HG03575 (cell line): ENCODE results near the gene DDX6.
"Not testable (repeated sequence)": the region's sequence is repeated elsewhere in the genome, so short reads cannot be mapped to it uniquely, and the experiment has no call there.

Experiments
- ATAC-seq: cut with Tn5 transposase; IDR thresholded peaks from one replicate; pipeline ENCODE4 v1.9.1; 2021; ENCODE audit not compliant: unreplicated experiment, insufficient number of reproducible peaks, low FRiP score; ENCODE audit errors: extremely low read depth

DDX6 gene

GRCh38 chr11:118791111-118791960 is at the start of gene DDX6:
TSS of gene DDX6 (minus strand) at chr11:118791164. CDS start at chr11:118786251, 4,913 bp downstream.
- no peak for ATAC-seq

- peak; percentile 51 for ATAC-seq
Measured at GRCh38 chr11:118838905-118839553, 48.1 kb upstream of the DDX6 start.

- ATAC-seq, result no peak
Measured at GRCh38 chr11:118837868-118838267, 46.9 kb upstream of the DDX6 start.

GRCh38 chr11:118834427-118835028 is 43.6 kb upstream of the DDX6 start:
- no peak for ATAC-seq

GRCh38 chr11:118827118-118827517 is 36.2 kb upstream of the DDX6 start:
- ATAC-seq, result no peak

GRCh38 chr11:118822936-118823510 is 32.1 kb upstream of the DDX6 start:
- ATAC-seq, result not testable (repeated sequence)

- ATAC-seq, result peak; percentile 79
Measured at GRCh38 chr11:118820412-118821357, 29.7 kb upstream of the DDX6 start.

GRCh38 chr11:118820025-118820379 is 29.0 kb upstream of the DDX6 start:
- not testable (repeated sequence) for ATAC-seq

- no peak for ATAC-seq
Measured at GRCh38 chr11:118819334-118820024, 28.5 kb upstream of the DDX6 start.

GRCh38 chr11:118818130-118818529 is 27.2 kb upstream of the DDX6 start:
- ATAC-seq, result no peak

- no peak for ATAC-seq
Measured at GRCh38 chr11:118813551-118813950, 22.6 kb upstream of the DDX6 start.

GRCh38 chr11:118812485-118812884 is 21.5 kb upstream of the DDX6 start:
- ATAC-seq, result no peak

GRCh38 chr11:118807800-118808778 is 17.1 kb upstream of the DDX6 start:
- ATAC-seq, result no peak

GRCh38 chr11:118806400-118806799 is 15.4 kb upstream of the DDX6 start:
- no peak for ATAC-seq

- ATAC-seq, result no peak
Measured at GRCh38 chr11:118804094-118804493, 13.1 kb upstream of the DDX6 start.

- ATAC-seq, result no peak
Measured at GRCh38 chr11:118799372-118799771, 8.4 kb upstream of the DDX6 start.

- no peak for ATAC-seq
Measured at GRCh38 chr11:118797510-118797909, 6.5 kb upstream of the DDX6 start.
